Dedifferentiated amniotic fluid mesenchymal stem cell (primary cell): ENCODE measurements around the gene POU3F3.

Experiments
- DNase-seq: peaks from one replicate; pipeline ENCODE4 v3.0.0-alpha.2; 2016; ENCODE audit errors: extremely low spot score

Gene POU3F3

GRCh38 chr2:104860451-104860790 is 6.5 kb downstream of the POU3F3 start:
- no peak for DNase-seq

DNA sequence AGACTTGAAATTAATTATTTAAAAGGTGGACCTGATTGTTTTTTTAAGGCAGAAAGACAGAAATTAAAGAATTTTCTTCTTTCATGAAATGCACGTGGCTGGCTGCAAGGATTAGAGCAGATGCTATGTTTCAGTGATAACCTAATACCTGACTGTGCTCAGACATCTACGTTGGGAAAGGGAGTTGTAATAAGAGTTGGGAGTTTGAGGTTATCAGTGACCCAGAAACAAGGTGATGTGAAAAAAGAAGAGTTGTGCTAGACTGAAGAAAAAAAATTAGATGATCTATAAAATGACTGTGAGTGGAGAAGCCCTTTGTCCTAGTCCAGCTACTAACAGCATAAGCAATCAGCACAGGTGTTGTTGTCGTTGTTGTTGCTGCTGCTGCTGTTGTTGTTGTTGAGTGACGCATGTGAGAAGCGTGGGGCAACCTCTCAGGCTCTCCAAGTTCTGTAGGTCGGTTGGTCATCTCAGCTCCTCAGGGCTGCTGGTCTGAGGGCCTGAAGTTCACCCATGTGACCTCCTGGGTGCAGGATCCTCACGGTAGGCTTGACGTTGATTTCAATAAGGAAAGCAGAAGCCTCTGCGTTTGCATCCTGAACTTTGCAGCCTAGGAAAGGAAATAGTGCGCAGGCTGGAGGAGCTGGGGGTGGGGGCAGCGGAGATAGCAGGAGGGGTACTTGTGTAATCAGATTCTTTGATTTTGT is 7.6 kb downstream of the POU3F3 start:
- DNase-seq, result no peak

DNA sequence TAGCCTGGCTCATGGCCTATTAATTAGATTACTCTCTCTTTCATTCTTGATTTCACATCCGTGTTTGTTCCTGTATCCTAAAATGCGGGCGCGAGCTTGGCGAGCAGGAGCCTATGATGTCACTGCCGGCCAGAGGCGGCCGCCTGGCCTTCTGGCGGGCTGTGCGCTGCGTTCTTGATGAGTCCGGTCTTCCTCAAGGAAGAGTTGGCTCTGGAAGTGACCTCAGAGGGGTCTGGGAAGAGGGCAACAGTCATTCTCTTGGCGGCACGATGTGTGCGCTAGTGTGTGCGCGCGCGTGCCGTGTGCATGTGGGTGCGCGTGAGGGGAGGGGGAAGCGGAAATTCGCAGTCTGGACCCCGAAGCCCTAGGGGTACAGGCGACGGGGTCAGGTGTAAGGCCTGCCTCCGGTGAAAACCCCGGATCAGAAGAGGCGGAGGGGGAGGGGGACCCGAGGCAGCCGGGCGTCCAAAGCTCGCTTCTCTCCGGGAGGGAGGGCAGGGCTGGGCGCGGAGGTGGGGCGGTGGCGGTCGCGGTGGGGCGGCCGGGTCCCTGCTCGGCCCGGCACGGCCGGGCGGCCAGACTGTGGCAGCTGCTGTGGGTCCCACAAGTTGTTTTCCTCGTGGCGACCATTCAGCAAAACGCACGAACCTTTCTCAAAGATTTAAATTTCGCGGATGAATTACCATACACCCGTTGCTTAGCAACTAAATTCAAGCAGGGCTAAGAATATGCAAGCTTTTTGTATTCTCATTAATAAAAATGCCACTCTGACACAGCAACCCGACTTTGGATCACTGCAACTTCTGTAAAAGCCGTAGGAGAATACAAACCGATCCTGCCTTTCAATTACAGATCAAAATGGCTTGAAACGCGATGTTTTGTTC is 8.4 kb downstream of the POU3F3 start:
- no peak for DNase-seq

- no peak for DNase-seq
These were observed 9.2 kb downstream of the POU3F3 start for GRCh38 chr2:104863146-104863467.

GRCh38 chr2:104863468-104864279 is 9.8 kb downstream of the POU3F3 start:
- no peak for DNase-seq

DNA sequence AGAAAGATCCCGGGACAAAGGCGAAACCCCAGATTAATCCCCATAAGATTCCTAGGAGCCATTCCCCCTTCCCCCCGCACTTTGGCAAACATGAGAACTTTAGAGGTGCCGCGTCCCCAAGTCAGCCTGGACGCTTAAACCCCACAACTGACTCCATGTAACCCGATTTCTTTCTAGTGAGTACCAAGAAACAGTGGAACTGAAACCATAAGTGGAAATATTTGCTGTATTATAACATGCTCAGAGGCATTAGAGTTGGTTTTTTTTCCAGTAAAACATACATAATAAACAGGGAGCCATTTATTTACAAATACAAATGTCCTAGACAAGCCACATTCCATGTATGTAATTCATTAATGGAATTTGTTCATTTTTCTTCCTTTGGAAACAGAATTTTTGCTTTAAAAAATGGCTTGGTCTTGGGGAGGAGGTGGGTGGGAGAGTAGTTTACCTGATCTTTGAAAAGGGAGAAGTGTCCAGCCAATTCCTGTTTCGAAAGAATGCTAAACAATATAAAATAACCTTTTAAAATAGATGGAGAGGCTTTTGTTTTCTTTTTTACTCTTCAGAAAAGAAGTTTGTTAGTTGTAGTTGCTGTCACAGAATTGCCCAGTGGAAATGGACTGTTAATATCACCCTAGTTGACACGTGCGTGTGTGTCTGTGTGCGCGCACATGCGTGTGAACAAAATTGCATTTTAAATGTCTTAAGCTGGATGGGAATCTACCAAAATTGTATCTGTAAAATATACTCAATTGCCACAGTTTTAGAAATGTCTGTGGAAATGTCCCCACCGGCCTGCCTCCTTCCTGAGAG is 10.6 kb downstream of the POU3F3 start:
- DNase-seq, result no peak

- no peak for DNase-seq
These were observed 11.2 kb downstream of the POU3F3 start for GRCh38 chr2:104865096-104865470.

DNA sequence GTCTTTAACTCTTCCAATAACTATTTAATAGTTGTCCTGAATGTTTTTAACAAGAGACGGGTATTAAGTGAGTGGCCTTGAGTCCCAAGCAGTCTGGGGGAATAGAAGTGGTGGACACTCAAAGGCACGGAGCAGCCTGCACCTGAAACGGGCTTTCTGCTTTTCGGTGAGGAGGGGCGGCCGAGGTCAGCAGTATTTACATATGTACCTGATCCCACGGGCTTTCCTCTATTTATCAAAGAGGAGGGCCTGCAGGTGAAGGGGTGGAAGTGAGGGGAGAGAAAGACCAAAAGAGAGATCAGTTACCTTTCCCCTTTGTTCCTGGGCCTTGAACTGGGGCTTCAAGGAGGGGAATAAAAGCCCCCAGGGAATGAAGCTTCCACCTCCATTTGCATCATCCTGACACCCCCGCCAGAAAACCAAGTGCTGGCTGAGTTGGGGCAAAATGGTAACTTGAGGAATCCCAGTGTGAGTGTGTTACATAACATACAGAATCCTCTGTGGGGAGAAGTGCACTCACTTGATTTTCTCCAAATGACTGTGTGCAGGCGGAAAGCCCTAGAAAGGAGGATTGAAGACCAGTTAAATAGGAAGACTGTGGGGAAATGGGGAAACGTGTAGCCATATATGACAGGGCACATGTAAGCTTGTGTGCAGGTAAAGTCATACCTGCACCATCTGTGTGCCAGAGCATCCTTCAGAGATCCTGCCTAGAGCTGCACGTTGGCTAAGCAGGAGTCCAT is 12.4 kb downstream of the POU3F3 start:
- DNase-seq, result no peak

DNA sequence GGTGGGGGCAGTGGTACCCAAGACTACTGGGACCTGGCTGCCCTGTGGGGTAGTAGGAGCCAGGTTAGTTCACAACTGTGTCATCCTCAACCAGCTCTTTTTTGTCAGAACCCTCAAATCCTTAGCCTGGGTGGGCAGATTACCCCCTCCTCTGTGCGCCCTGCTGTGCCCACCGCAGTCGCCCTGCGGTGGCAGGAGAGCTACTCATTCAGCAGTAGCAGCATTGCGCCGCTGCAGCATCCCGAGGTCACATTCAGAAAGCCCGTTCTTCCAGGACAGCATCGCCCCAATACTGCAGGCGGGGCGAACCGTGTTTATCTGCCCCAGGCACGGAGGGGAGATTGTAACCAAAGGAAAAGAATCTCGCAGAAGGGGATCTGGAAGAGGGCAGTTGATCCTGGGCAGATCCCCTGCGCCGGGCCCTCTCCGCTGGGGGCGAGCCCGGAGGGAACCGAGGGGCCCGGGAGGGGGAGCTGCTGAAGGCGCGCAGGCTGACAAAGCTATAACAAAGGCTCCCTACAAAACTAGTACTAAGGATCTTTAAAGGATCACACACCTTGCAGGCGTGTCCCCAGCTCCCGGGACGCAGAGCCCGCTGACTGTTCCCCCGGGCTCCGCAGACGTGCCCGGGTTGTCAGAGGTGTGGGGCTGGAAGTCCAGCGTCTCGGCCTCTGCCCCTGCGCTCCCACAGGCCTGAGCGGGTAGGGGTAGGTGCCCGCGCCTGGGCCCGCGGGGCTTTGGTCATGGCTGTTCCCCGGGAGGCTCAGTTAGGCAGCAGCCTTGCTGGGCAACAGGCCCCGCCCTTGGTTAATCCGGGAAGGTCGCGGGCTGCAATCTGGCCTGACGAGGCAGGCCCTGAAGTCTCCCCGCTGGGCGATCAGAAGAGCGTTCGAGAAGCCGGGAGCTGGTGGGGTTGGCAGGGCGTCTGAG is 13.2 kb downstream of the POU3F3 start:
- DNase-seq, result no peak

GRCh38 chr2:104867813-104868504 is 14.0 kb downstream of the POU3F3 start:
- DNase-seq, result no peak

DNA sequence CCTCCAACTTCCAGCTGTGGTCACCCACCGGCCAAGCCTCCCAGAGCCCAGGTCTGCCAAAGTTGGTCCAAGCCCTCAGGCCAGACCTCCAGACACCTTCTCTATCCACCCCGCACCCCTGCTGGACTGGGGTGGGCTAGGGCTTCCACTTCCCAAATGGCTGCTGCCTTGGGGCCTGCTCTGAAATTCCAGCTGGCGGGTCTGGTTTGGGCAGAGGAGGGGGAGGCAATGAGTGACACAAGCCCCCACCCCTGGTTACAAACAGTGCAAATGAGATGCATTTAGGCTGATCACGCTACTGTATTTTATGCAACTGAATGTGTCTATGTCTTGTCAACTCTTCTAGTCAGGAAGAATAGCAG is 14.6 kb downstream of the POU3F3 start:
- no peak for DNase-seq

DNA sequence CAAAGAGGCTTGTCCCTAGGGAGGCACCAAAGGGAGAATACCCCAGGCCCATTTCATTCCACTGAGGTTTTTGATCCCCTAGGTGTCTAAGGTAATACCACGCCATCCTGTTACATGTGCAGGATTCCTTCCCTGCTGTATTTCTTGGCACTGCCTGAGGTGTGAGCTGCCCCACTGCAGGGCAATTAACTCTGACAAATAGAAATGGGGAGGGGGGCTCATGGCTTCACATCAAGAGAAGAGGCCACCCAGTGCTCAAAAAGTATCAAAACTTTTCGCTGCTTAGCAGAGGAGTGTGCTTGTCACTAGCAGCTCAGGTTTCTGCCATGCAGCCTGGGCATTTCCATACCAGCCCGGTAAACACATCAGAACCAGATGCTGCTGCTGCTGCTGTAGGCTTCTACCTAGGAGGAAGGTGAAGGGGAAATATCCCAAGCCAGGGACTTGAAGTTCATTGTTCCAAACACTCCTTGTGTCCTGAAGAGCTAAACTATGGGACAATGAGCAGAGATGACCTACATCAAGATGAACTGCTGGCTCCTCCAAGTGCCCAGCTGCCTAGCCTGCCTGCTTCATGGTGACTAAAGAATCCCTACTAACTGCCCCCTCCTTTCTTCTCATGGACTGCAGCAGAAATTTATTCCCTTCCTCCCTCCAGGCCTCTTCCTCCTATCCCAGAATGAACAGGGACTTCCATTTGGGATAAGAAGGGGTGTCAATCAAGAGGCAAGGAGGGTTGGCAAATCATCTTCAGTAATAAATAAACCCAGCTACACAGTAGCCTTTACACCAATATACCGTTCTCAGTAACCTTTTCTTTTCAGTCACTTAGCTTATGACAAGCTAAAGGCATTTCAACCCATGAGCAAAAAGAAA is 16.4 kb downstream of the POU3F3 start:
- no peak for DNase-seq

- DNase-seq, result no peak
These were observed 17.7 kb downstream of the POU3F3 start for GRCh38 chr2:104871649-104871971.

DNA sequence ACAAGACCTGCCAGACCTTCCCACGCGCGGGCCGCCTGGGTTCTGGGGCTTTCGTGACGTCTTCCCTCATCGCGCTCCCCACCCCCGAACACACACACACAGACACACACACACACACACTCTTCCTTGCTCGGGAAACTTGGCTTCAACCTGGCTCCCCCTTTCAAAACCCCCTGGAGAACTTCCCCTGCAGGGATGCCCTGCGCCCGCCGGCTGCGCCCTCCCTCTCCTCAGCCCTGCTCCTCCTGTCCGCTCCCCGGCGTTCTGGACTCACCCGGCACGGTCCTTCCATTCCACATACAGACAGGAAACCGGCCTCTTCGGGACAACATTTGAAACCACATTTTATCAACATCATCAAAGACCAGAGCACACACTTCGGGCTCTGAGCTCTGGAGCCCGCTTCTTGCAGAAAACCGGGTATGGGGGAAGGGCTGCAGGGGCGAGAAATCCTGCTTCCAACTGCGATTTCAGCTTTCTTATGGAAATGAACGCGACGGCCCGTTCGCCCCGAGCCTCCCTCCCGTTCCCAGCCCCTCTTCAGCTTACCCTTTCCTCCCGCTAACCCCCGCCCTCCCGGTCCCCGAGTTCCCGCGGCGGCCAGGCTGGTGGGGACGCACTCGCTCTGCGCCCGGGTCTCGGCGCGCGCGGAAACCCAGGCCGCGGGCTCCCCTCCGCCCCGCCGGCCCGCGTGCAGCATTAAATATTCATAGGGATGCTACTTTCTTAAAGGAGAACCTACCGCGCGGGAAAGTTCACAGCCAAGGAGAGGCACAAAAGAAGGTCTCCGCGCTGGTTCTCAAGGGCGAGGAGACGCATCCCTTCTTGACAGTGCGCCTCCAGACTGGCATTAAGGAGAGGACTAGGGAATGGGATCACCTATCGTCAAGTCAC is 18.3 kb downstream of the POU3F3 start:
- DNase-seq, result no peak

GRCh38 chr2:104872866-104873688 is 19.2 kb downstream of the POU3F3 start:
- DNase-seq, result peak; percentile 67

DNA sequence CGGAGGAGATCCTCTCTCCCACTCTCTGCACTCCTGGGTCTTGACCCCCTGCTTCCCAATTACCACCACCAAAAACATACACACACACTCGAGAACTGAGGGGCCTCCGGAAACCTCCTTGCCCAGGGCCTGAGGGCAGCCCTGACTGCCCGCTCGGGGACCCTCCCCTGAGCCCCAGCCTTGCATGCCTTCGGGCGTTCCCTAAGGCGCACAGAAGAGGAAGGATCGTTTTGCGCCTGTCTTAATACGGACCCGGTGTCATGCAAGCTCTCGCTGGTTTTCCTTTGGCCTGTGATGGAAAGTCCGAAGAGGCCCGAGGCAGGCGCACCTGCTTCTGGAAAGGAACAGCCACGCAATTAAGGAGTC is 19.8 kb downstream of the POU3F3 start:
- DNase-seq, result no peak

DNA sequence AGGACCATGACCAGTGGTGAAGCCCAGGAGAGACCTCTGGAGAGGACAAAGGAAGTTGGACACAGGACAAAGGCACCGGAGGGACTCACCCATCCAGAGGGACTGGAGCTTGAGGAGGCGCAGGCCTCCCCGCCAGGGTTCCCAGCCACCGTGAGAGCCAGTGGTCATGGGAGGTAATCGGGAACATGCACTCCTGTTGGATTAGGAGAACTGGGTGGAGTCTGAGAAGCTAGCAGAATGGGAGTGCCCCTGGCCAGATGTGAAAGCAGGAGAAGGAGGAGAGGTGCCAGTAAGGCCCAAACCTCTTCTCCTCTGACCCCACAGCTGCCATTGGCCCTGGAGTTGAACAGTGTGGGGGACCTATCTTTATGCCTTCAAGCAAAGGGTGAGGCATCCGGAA is 20.3 kb downstream of the POU3F3 start:
- DNase-seq, result no peak
